BE2C (cell line): ENCODE results near the gene KRT71.

Experiments
- DNase-seq: peaks from one replicate; pipeline ENCODE4 v3.0.0-alpha.2; 2020
- H3K27me3 ChIP-seq: fragments of 250-450 bp; sonication (Bioruptor Pico); 2 replicates; pipeline ENCODE4 v1.5.1; 2020; ENCODE audit warnings: mild to moderate bottlenecking
- H3K36me3 ChIP-seq: fragments of 250-450 bp; sonication (Bioruptor Pico); 2 replicates; pipeline ENCODE4 v1.5.1; 2020; ENCODE audit warnings: mild to moderate bottlenecking
- H3K4me1 ChIP-seq: fragments of 250-450 bp; sonication (Bioruptor Pico); 2 replicates; pipeline ENCODE4 v1.5.1; 2020
- H3K4me3 ChIP-seq: 2 replicates; pipeline ENCODE4 v1.5.1; 2011; ENCODE audit warnings: low read depth, low read length
- H3K9me3 ChIP-seq: fragments of 250-450 bp; sonication (Bioruptor Pico); 2 replicates; pipeline ENCODE4 v1.5.1; 2020
- CTCF ChIP-seq: IDR thresholded peaks from 2 replicates; pipeline ENCODE4 v1.5.1; 2012; ENCODE audit warnings: mild to moderate bottlenecking, low read depth, low read length

Gene KRT71

GRCh38 chr12:52494100-52494499, 58.8 kb downstream of the KRT71 start:
- no peaks in the 10 kb centered on the region for H3K9me3 ChIP-seq
- DNase-seq: no peak
- TF ChIP-seq CTCF: no peak

More at GRCh38 chr12:52494100-52494499, 58.8 kb downstream of the KRT71 start:
- no peaks in the 10 kb centered on the region for H3K4me1 ChIP-seq
- H3K36me3 ChIP-seq: no peaks in the 10 kb centered on the region
- H3K27me3 ChIP-seq: peaks cover 71% of the 10 kb centered on the region
- H3K4me3 ChIP-seq: no peak overlapping the region
